Loucy (cell line): ENCODE data around the gene INVS.
A peak's percentile ranks its signal among the peaks of the same experiment; 100 is the strongest.

Experiments
- H2AFZ ChIP-seq: fragments of 200-600 bp; sonication (generic); 2 replicates; pipeline ENCODE4 v1.6.0; 2016; ENCODE audit warnings: antibody characterized with exemption, mild to moderate bottlenecking, low read length, moderate library complexity
- H3F3A ChIP-seq: fragments of 200-600 bp; 2 replicates; pipeline ENCODE4 v1.6.0; 2016; ENCODE audit warnings: antibody characterized with exemption, low read depth, mild to moderate bottlenecking
- H3K27me3 ChIP-seq: fragments of 200-600 bp; sonication (generic); 2 replicates; pipeline ENCODE4 v1.6.1; 2014; ENCODE audit warnings: low read length, mild to moderate bottlenecking; ENCODE audit not compliant: insufficient read depth, poor library complexity, severe bottlenecking
- H3K36me3 ChIP-seq: fragments of 200-600 bp; sonication (generic); 2 replicates; pipeline ENCODE4 v1.6.1; 2016; ENCODE audit warnings: low read length; ENCODE audit not compliant: insufficient read depth
- H3K4me1 ChIP-seq: fragments of 200-600 bp; sonication (generic); 2 replicates; pipeline ENCODE4 v1.5.1; 2014; ENCODE audit warnings: low read length, mild to moderate bottlenecking; ENCODE audit not compliant: insufficient read depth, poor library complexity, severe bottlenecking
- H3K4me2 ChIP-seq: fragments of 200-600 bp; sonication (generic); 2 replicates; pipeline ENCODE4 v1.6.0; 2014; ENCODE audit warnings: antibody characterized with exemption, low read length, low read depth, mild to moderate bottlenecking; ENCODE audit not compliant: poor library complexity, severe bottlenecking
- H3K4me3 ChIP-seq: fragments of 200-600 bp; sonication (generic); 2 replicates; pipeline ENCODE4 v1.5.1; 2014; ENCODE audit warnings: low read length, mild to moderate bottlenecking, mixed read lengths; ENCODE audit not compliant: poor library complexity, severe bottlenecking
- H3K79me2 ChIP-seq: fragments of 200-600 bp; sonication (generic); 2 replicates; pipeline ENCODE4 v1.6.1; 2014; ENCODE audit warnings: low read length; ENCODE audit not compliant: insufficient read depth
- H3K9ac ChIP-seq: fragments of 200-600 bp; sonication (generic); 2 replicates; pipeline ENCODE4 v1.6.0; 2014; ENCODE audit warnings: mild to moderate bottlenecking, low read depth, low read length, moderate library complexity; ENCODE audit not compliant: poor library complexity, severe bottlenecking
- H3K9me2 ChIP-seq: fragments of 200-600 bp; sonication (generic); replicated peaks from 2 replicates; pipeline ENCODE4 v1.6.1; 2016; ENCODE audit warnings: low read depth, low read length, mixed read lengths
- H3K9me3 ChIP-seq: fragments of 200-600 bp; sonication (generic); 2 replicates; pipeline ENCODE4 v1.6.1; 2014; ENCODE audit warnings: mild to moderate bottlenecking, antibody characterized with exemption, low read length, low read depth; ENCODE audit not compliant: insufficient read depth
- H4K20me1 ChIP-seq: fragments of 200-600 bp; sonication (generic); 2 replicates; pipeline ENCODE4 v1.6.0; 2014; ENCODE audit warnings: antibody characterized with exemption, low read length, mild to moderate bottlenecking; ENCODE audit not compliant: insufficient read depth, poor library complexity, severe bottlenecking
- CTCF ChIP-seq: fragments of 200-600 bp; sonication (generic); conservative IDR thresholded peaks from 2 replicates; pipeline ENCODE4 v1.5.1; 2014; ENCODE audit warnings: mild to moderate bottlenecking, antibody characterized with exemption, low read length
- EZH2phosphoT487 ChIP-seq: fragments of 200-600 bp; IDR thresholded peaks from 2 replicates; pipeline ENCODE4 v1.6.1; 2018; ENCODE audit warnings: antibody characterized with exemption, mild to moderate bottlenecking, moderate library complexity, borderline replicate concordance

INVS gene

GRCh38 chr9:100098887-100099721 lies at the start of gene INVS, which contains the start of gene ERP44:
TSS of gene INVS (plus strand) at chr9:100099243. CDS start at chr9:100104522, 5,279 bp downstream.
TSS of gene ERP44 (minus strand) at chr9:100099000. CDS start at chr9:100098840, 160 bp downstream.
- Histone ChIP-seq H2AFZ (peak within 1 kb of the TSS; percentile 79), H3K4me1 (peaks cover 35% of the 10 kb centered on the region), H3K9me3 (no peaks in the 10 kb centered on the region), H4K20me1 (peaks cover 32% of the 10 kb centered on the region), H3K36me3 (no peaks in the 10 kb centered on the region), H3K79me2 (peaks cover 59% of the 10 kb centered on the region), H3K4me2 (peak within 1 kb of the TSS; percentile 94), H3K27me3 (no peaks in the 10 kb centered on the region), H3K4me3 (peak within 1 kb of the TSS; percentile 91), H3K9ac (peak within 1 kb of the TSS; percentile 92), H3K9me2 (no peaks in the 10 kb centered on the region), H3F3A (no peaks in the 10 kb centered on the region)
- TF ChIP-seq CTCF (no peak), EZH2phosphoT487 (no peak)

- H3K27me3 ChIP-seq, result no peaks in the 10 kb centered on the region
- H3K79me2 ChIP-seq, result no peaks in the 10 kb centered on the region; the same call in 1 of the 2 replicates
- no peak for TF ChIP-seq CTCF
- TF ChIP-seq EZH2phosphoT487, result no peak
- no peaks in the 10 kb centered on the region for H3F3A ChIP-seq
- H3K9me2 ChIP-seq, result no peaks in the 10 kb centered on the region
- H3K4me3 ChIP-seq, result no peak overlapping the region
- peaks cover 43% of the 10 kb centered on the region; the same call in 1 of the 2 replicates for H3K36me3 ChIP-seq
- no peaks in the 10 kb centered on the region for H4K20me1 ChIP-seq
- H2AFZ ChIP-seq, result no peak overlapping the region
- no peaks in the 10 kb centered on the region for H3K9me3 ChIP-seq
- no peak overlapping the region for H3K9ac ChIP-seq
- H3K4me2 ChIP-seq, result no peak overlapping the region
- no peaks in the 10 kb centered on the region for H3K4me1 ChIP-seq
These were observed 49.5 kb upstream of the INVS start for GRCh38 chr9:100049551-100049950.

- H2AFZ ChIP-seq, result no peak overlapping the region
- no peak overlapping the region for H3K4me2 ChIP-seq
These were observed 46.7 kb upstream of the INVS start for GRCh38 chr9:100052375-100052774.

More at GRCh38 chr9:100052375-100052774, 46.7 kb upstream of the INVS start:
- no peak overlapping the region for H3K4me3 ChIP-seq
- H3K9me3 ChIP-seq, result no peaks in the 10 kb centered on the region
- no peaks in the 10 kb centered on the region for H3F3A ChIP-seq
- H3K9ac ChIP-seq, result no peak overlapping the region
- H3K36me3 ChIP-seq, result peaks cover 58% of the 10 kb centered on the region
- H3K4me1 ChIP-seq, result no peaks in the 10 kb centered on the region
- TF ChIP-seq EZH2phosphoT487 (no peak), CTCF (no peak)
- no peaks in the 10 kb centered on the region for H3K9me2 ChIP-seq
- H3K79me2 ChIP-seq, result no peaks in the 10 kb centered on the region; the same call in 1 of the 2 replicates
- H4K20me1 ChIP-seq, result no peaks in the 10 kb centered on the region
- no peaks in the 10 kb centered on the region for H3K27me3 ChIP-seq
